ENCODE data around the gene CDK1.

The CDK1 gene

DNA sequence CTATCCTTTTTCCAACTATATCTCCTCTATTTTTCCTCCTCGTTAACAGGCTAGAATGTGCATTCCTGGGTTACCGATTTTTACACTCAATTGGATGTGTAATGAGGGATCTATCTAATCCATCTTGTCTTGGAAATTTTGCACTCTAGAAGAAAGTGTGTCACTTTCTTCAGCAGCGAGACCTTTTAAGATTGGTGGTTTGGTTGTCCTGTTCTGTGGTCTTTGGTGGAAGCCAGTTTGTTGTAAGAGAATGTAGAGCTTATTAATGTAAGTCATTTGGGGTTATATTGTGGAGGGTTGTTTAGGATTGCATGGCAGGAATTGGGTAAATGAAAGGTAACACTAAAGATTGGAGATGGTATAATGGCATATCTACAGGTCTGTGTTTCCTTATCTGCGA is 16.7 kb downstream of the CDK1 start:
- TF ChIP-seq, protein P1, sequence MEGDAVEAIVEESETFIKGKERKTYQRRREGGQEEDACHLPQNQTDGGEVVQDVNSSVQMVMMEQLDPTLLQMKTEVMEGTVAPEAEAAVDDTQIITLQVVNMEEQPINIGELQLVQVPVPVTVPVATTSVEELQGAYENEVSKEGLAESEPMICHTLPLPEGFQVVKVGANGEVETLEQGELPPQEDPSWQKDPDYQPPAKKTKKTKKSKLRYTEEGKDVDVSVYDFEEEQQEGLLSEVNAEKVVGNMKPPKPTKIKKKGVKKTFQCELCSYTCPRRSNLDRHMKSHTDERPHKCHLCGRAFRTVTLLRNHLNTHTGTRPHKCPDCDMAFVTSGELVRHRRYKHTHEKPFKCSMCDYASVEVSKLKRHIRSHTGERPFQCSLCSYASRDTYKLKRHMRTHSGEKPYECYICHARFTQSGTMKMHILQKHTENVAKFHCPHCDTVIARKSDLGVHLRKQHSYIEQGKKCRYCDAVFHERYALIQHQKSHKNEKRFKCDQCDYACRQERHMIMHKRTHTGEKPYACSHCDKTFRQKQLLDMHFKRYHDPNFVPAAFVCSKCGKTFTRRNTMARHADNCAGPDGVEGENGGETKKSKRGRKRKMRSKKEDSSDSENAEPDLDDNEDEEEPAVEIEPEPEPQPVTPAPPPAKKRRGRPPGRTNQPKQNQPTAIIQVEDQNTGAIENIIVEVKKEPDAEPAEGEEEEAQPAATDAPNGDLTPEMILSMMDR (IDR thresholded peaks at IDR 0.05; ENCODE audit: low read depth, low read length, missing control alignments), result no peak
- no peak for DNase-seq (ENCODE audit: low read depth)
- no peak overlapping the region for H3K4me3 ChIP-seq (ENCODE audit: low read depth, low read length)

DNA sequence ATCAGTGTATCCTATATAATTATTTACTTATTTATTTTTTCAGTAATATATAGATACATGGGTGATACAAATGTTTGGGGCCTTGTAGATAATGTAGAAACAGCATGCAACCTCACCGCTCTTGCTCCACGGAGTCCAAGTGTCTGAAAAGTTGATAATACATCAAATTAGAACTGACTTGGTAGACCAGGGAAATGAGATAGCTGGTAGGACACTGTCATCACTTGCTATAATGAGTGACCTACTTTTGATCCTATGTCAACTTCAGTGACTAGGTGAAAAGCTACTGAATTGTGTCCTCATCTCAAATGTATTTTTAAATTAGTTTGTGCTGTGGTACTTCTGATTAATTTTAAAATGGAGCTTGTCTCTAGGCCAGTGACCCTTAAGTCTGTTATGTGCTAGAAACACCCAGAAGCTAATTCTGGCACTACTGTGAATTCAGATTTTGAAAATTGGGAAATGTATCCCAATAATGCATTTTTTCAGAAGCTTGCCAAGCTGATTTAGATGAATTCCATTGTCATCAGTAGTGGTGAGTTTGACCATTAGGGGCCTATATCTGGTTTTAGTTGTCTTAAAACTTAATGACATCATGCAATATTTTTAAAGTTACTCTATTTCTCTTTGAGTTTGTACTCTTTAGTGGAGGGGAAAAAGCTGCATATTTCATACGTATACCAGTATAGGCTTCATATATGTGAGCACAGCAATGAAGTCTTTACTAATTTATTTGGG is 17.4 kb downstream of the CDK1 start:
- TF ChIP-seq, protein P1 (IDR thresholded peaks at IDR 0.05; ENCODE audit: low read depth, low read length, missing control alignments), result no peak
- no peak overlapping the region for H3K4me3 ChIP-seq (ENCODE audit: low read depth, low read length)

DNA sequence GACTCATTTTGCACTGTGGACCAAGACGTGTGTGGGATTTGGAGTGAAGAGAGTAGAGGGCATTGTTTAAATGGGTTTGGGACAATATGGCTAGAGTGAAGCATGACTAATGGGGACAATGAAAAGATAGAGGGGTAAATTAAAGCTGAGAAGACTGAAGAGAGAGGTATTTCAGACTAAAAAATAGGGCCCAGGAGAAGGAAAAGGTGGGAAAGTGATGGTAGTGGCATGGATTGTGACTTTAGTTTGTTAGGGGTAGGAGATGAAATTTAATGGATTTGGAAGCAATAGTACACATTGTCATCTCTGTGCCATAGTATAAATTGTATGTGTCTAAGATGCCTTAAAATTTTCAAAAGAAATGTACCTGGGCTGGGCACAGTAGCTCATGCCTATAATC is 18.2 kb downstream of the CDK1 start:
- no peak overlapping the region for H3K4me3 ChIP-seq (ENCODE audit: low read depth, low read length)
- DNase-seq (ENCODE audit: low read depth), result no peak
- TF ChIP-seq, protein P1 (IDR thresholded peaks at IDR 0.05; ENCODE audit: low read depth, low read length, missing control alignments), result no peak

More for the DNA sequence above, 17.4 kb downstream of the CDK1 start:
- no peak for DNase-seq (ENCODE audit: low read depth)

DNA sequence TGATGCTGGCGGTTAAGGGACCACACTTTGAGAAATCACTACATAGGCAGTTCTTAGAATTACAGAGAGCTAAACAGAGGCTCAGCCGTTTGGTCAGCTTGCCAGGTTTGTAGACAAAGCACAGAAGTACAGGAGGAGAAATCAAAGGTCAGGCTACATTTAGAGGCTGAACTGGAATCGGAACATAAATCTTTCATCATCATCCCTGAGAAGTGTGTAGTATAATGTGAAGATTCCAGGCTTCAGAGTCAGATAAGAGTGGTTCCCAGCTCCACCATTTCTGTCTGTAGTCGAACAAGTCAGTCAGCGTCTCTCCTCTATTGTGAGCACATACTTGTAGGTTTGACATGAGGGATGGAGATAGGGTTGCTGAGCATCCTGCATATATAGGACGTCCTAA is 18.9 kb downstream of the CDK1 start:
- no peak for DNase-seq (ENCODE audit: low read depth)
- no peak overlapping the region for H3K4me3 ChIP-seq (ENCODE audit: low read depth, low read length)
- TF ChIP-seq, protein P1 (IDR thresholded peaks at IDR 0.05; ENCODE audit: low read depth, low read length, missing control alignments), result no peak

DNA sequence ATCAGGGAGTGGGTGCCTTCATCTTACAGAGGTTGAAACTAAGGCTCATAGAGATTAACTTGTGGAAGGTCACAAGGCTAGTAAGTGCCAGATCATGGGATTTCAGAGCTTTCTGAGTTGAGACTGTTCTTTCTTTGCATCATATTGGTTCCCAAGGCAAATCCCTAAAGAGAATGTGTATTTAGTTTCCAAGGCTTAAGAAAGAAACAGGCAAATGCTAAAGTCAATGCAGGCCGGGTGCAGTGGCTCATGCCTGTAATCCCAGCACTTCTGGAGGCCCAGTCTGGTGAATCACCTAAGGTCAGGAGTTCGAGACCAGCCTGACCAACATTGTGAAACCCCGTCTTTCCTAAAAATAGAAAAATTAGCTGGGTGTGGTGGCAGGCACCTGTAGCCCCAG is 19.8 kb downstream of the CDK1 start:
- H3K4me3 ChIP-seq (ENCODE audit: low read depth, low read length), result no peak overlapping the region
- TF ChIP-seq, protein P1 (IDR thresholded peaks at IDR 0.05; ENCODE audit: low read depth, low read length, missing control alignments), result no peak
- DNase-seq (ENCODE audit: low read depth), result no peak

DNA sequence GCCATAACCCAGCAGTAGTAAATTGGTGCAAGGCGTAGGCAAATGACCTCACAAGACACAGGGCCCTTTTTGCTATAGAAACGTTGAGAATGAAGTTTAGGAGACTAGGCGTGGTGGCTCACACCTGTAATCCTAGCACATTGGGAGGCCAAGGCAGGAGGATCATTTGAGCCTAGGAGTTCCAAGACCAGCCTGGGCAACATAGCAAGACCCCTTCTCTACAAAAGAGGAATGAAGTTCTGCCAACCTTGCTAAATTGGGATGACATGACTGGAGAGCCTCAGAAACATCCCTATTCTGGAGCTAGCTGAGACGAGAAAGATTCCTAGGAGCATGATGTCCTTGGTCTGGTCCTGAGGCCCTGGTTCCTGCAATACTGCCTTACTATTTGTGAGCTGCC is 20.6 kb downstream of the CDK1 start:
- no peak for DNase-seq (ENCODE audit: low read depth)
- H3K4me3 ChIP-seq (ENCODE audit: low read depth, low read length), result no peak overlapping the region
- TF ChIP-seq, protein P1 (IDR thresholded peaks at IDR 0.05; ENCODE audit: low read depth, low read length, missing control alignments), result no peak

Data from GM12864 (cell line).